Keratinocyte (primary cell): ENCODE results near the gene MRPL41. TPM values are rescaled to one million over a fixed set of nuclear protein-coding genes. Genes with fewer than 3 reads are reported as not detected.

Experiments used
- DNase-seq: peaks from one replicate; pipeline ENCODE4 v3.0.0-alpha.2; 2011; ENCODE audit warnings: low read depth, missing footprints, low spot score
- FAIRE-seq: peaks from 2 replicates; lab custom pipeline; 2011; peaks lifted over from hg19 to GRCh38; lab: Jason Lieb, UNC
- H2AFZ ChIP-seq: 2 replicates; pipeline ENCODE4 v1.6.0; 2012; ENCODE audit warnings: low read length, control low read depth, inconsistent platforms; ENCODE audit not compliant: control insufficient read depth
- H3K27ac ChIP-seq: 2 replicates; pipeline ENCODE4 v1.5.1; 2011; ENCODE audit warnings: low read length; ENCODE audit not compliant: control insufficient read depth, insufficient read depth
- H3K27me3 ChIP-seq: 3 replicates; pipeline ENCODE4 v1.6.0; 2011; ENCODE audit warnings: low read length; ENCODE audit not compliant: control insufficient read depth, insufficient read depth; ENCODE audit errors: extremely low read depth
- H3K36me3 ChIP-seq, 2 experiments: 2 replicates in 1 of 2; 3 replicates in 1 of 2; pipeline ENCODE4 v1.5.1; 2011; ENCODE audit warnings: low read length in 2 of 2, mild to moderate bottlenecking in 1 of 2; ENCODE audit not compliant: control insufficient read depth in 2 of 2, insufficient read depth in 2 of 2; ENCODE audit errors: extremely low read depth in 1 of 2
- H3K4me1 ChIP-seq: 3 replicates; pipeline ENCODE4 v1.5.1; 2011; ENCODE audit warnings: low read length; ENCODE audit not compliant: control insufficient read depth, insufficient read depth; ENCODE audit errors: extremely low read depth
- H3K4me2 ChIP-seq: 3 replicates; pipeline ENCODE4 v1.6.0; 2011; ENCODE audit warnings: low read depth, low read length; ENCODE audit not compliant: control insufficient read depth, insufficient read depth; ENCODE audit errors: extremely low read depth
- H3K4me3 ChIP-seq, 3 experiments: fragments of 200-600 bp in 1 of 3; sonication (generic) in 1 of 3; 2 replicates in 2 of 3; 3 replicates in 1 of 3; pipeline ENCODE4 v1.5.1; 2011 to 2016; ENCODE audit warnings: low read length in 3 of 3, mild to moderate bottlenecking in 3 of 3, control low read depth in 2 of 3, inconsistent platforms in 1 of 3, low read depth in 1 of 3, mixed read lengths in 1 of 3, mixed run types in 1 of 3, moderate library complexity in 1 of 3; ENCODE audit not compliant: control insufficient read depth in 2 of 3, insufficient read depth in 2 of 3; ENCODE audit errors: extremely low read depth in 1 of 3
- H3K79me2 ChIP-seq: 2 replicates; pipeline ENCODE4 v1.6.0; 2012; ENCODE audit warnings: low read length; ENCODE audit not compliant: control insufficient read depth, insufficient read depth
- H3K9ac ChIP-seq: 3 replicates; pipeline ENCODE4 v1.6.0; 2011; ENCODE audit warnings: low read length; ENCODE audit not compliant: control insufficient read depth, insufficient read depth; ENCODE audit errors: extremely low read depth
- H3K9me1 ChIP-seq: 3 replicates; pipeline ENCODE4 v1.6.0; 2011; ENCODE audit warnings: low read length; ENCODE audit not compliant: control insufficient read depth, insufficient read depth; ENCODE audit errors: extremely low read depth
- H3K9me3 ChIP-seq: 2 replicates; pipeline ENCODE4 v1.5.1; 2012; ENCODE audit warnings: low read depth, low read length; ENCODE audit not compliant: control insufficient read depth
- H4K20me1 ChIP-seq: 3 replicates; pipeline ENCODE4 v1.6.0; 2011; ENCODE audit warnings: low read length; ENCODE audit not compliant: control insufficient read depth, insufficient read depth; ENCODE audit errors: extremely low read depth
- CTCF ChIP-seq, 3 experiments: IDR thresholded peaks in 1 of 3; conservative IDR thresholded peaks in 1 of 3; optimal IDR thresholded peaks in 1 of 3; 2 replicates in 2 of 3; 3 replicates in 1 of 3; pipeline versions ENCODE3 to v1.5.1; 2011; ENCODE audit warnings: low read length in 3 of 3, mild to moderate bottlenecking in 3 of 3, moderate library complexity in 2 of 3, control low read depth in 1 of 3, inconsistent platforms in 1 of 3; ENCODE audit not compliant: insufficient read depth in 2 of 3; ENCODE audit errors: extremely low read depth in 1 of 3
- EZH2 ChIP-seq: IDR thresholded peaks from one replicate; pipeline ENCODE4 v1.6.1; 2012; ENCODE audit warnings: inconsistent platforms, mild to moderate bottlenecking, low read length, moderate library complexity
- dilution Hi-C: fragments of 300-500 bp; cut with MboI; formaldehyde crosslinking; loops from one replicate; pipeline ENCODE4 v1.7.0; 2020; ENCODE audit warnings: low sequenced_read_pairs; ENCODE audit not compliant: extremely low pct_ligation_motif_present
- polyA plus RNA-seq, 5 experiments: library from polyadenylated mRNA; depleted of rRNA in 3 of 5; stranded (reverse) in 3 of 5; stranded (forward) in 1 of 5; unstranded in 1 of 5; fragments of >200 nt; gene quantifications; 1 replicate in 1 of 5; 2 replicates in 3 of 5; 3 replicates in 1 of 5; pipeline versions ENCODE4 v1.2.1 to v1.2.3, GENCODE V29; 2011 to 2012; ENCODE audit warnings: missing spikeins in 2 of 5, low read depth in 1 of 5, low replicate concordance in 1 of 5

MRPL41 gene
- polyA plus RNA-seq, 1 donor (not counting 4 experiments of a cell fraction or from before 2014, with no cell fraction given): 18.1 TPM

- no peak overlapping the region for H3K4me3 ChIP-seq
- H3K79me2 ChIP-seq: peaks cover 6% of the 10 kb centered on the region
- no peak overlapping the region for H2AFZ ChIP-seq
- H3K9ac ChIP-seq: no peak overlapping the region
- peaks cover 22 to 32% of the 10 kb centered on the region in 2 experiments for H3K36me3 ChIP-seq
- no peak for FAIRE-seq
- H3K4me2 ChIP-seq: no peak overlapping the region
- DNase-seq: no peak
- H3K27ac ChIP-seq: no peak overlapping the region
- H3K4me1 ChIP-seq: no peaks in the 10 kb centered on the region
- peaks cover 6% of the 10 kb centered on the region for H3K9me1 ChIP-seq
- dilution Hi-C loops: no loop called here
- peaks cover 2% of the 10 kb centered on the region for H4K20me1 ChIP-seq
- no peak for TF ChIP-seq CTCF (optimal IDR thresholded peaks at IDR 0.05 in 1 of 3, IDR thresholded peaks at IDR 0.05 in 1 of 3, conservative IDR thresholded peaks at IDR 0.05 in 1 of 3; ENCODE audit: extremely low read depth in 1 of 3, insufficient read depth in 2 of 3, low read length in 3 of 3)
- TF ChIP-seq EZH2: no peak
- H3K27me3 ChIP-seq: no peaks in the 10 kb centered on the region
- H3K9me3 ChIP-seq: no peaks in the 10 kb centered on the region
Measured at GRCh38 chr9:137558127-137558526, 6.4 kb downstream of the MRPL41 start.

GRCh38 chr9:137564134-137564533 lies 12.5 kb downstream of the MRPL41 start:
- Histone ChIP-seq H3K9ac (no peak overlapping the region), H3K36me3 (peaks cover 25 to 26% of the 10 kb centered on the region in 2 experiments), H3K27me3 (no peaks in the 10 kb centered on the region), H3K4me2 (no peak overlapping the region), H3K4me1 (no peaks in the 10 kb centered on the region), H2AFZ (no peak overlapping the region), H3K9me1 (no peaks in the 10 kb centered on the region), H4K20me1 (no peaks in the 10 kb centered on the region), H3K4me3 (no peak overlapping the region), H3K9me3 (no peaks in the 10 kb centered on the region), H3K27ac (no peak overlapping the region), H3K79me2 (peaks cover 2% of the 10 kb centered on the region)
- no peak for TF ChIP-seq EZH2
- no peak for TF ChIP-seq CTCF (optimal IDR thresholded peaks at IDR 0.05 in 1 of 3, IDR thresholded peaks at IDR 0.05 in 1 of 3, conservative IDR thresholded peaks at IDR 0.05 in 1 of 3; ENCODE audit: extremely low read depth in 1 of 3, insufficient read depth in 2 of 3, low read length in 3 of 3)
- DNase-seq (no peak), FAIRE-seq (no peak)
- dilution Hi-C loops: no loop called here
